ENCODE data around the gene PDE11A.

The PDE11A gene

DNA sequence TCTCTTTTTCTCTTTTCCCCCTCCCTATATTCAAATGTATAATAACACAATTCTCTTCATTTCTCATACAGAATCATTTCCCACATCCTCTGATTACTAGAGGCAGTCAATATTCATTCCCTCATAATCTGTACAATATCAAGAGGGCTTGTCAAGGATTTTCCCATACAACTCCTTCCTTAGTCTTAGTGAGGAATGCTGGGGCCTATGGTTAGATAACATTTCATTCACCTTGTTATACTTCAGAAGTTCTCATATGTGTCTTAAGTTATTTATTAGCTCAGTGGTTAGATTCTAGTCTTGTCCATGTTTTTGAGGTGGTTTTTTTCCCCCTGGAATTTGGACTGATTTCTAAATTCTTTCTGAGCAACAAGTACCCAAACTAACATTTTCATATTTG lies 289.5 kb downstream of the PDE11A start:
- TF ChIP-seq, protein P1, sequence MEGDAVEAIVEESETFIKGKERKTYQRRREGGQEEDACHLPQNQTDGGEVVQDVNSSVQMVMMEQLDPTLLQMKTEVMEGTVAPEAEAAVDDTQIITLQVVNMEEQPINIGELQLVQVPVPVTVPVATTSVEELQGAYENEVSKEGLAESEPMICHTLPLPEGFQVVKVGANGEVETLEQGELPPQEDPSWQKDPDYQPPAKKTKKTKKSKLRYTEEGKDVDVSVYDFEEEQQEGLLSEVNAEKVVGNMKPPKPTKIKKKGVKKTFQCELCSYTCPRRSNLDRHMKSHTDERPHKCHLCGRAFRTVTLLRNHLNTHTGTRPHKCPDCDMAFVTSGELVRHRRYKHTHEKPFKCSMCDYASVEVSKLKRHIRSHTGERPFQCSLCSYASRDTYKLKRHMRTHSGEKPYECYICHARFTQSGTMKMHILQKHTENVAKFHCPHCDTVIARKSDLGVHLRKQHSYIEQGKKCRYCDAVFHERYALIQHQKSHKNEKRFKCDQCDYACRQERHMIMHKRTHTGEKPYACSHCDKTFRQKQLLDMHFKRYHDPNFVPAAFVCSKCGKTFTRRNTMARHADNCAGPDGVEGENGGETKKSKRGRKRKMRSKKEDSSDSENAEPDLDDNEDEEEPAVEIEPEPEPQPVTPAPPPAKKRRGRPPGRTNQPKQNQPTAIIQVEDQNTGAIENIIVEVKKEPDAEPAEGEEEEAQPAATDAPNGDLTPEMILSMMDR (IDR thresholded peaks at IDR 0.05; ENCODE audit: extremely low read depth, insufficient read depth, missing control alignments), result no peak
- in situ Hi-C loops (cut with MboI; ENCODE audit: low pct_unique_long_range_greater_than_20kb, low sequenced_read_pairs, unreplicated experiment), result no loop called here
- DNase-seq (ENCODE audit: low spot score), result no peak

DNA sequence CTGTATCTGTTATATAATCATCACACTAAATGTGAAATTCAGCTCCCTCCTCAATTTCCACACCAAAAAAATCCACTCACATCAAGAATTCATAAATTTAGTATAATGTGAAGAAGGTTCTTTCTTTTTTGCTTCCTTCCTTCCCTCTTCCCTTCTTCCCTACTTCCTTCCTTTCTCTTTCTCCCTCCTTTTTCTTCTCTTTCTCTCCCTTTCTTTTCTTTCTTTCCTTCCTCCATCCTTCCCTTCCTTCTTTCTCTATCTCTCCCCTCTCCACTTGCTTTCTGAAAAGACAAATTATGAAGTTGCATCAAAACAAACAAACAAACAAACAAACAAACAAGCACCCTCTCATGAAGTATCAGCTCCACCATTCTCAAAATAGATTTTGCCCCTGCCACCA lies 290.0 kb downstream of the PDE11A start:
- in situ Hi-C loops (cut with MboI; ENCODE audit: low pct_unique_long_range_greater_than_20kb, low sequenced_read_pairs, unreplicated experiment), result no loop called here
- TF ChIP-seq, protein P1 (IDR thresholded peaks at IDR 0.05; ENCODE audit: extremely low read depth, insufficient read depth, missing control alignments), result no peak
- no peak for DNase-seq (ENCODE audit: low spot score)

DNA sequence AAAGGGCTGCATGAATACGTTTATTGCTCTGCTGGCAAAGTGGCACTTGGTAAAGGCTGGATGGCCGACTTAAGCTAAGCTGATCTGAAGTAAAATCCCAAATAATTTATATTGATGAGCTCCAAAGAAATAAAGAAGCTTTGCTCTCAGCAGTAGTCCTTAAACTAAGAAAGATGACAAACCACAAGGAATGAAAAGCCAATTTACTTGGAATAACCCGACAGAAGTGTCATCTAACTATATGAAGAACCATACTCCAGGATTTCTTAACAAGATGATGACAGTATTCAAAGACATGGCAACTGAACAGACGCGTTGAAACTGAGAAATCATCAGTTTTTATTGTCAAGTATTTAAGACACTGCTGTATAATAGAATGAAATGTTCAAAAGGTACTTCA lies 294.1 kb downstream of the PDE11A start:
- in situ Hi-C loops (cut with MboI; ENCODE audit: low pct_unique_long_range_greater_than_20kb, low sequenced_read_pairs, unreplicated experiment), result no loop called here
- DNase-seq (ENCODE audit: low spot score), result no peak
- TF ChIP-seq, protein P1 (IDR thresholded peaks at IDR 0.05; ENCODE audit: extremely low read depth, insufficient read depth, missing control alignments), result no peak

DNA sequence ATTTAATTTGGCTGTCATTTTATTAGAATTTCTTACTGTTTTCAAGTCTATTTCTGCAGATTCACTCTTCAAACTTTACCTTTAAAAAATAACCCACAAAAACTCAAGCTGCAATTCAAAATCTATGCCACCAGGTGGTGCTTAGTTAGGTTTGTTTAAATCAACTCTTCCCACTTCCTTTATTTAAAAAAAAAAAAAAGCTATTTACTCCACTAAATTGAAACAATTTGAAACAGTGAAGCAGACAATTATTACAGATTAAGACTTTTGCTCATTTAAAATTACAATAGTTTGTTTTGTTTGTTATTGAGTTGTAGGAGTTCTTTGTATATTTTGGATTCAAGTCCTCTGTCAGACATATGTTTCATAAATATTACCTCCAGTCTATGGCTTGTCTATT lies 300.0 kb downstream of the PDE11A start:
- TF ChIP-seq, protein P1 (IDR thresholded peaks at IDR 0.05; ENCODE audit: extremely low read depth, insufficient read depth, missing control alignments), result peak; percentile 47
- in situ Hi-C loops (cut with MboI; ENCODE audit: low pct_unique_long_range_greater_than_20kb, low sequenced_read_pairs, unreplicated experiment), result no loop called here
- DNase-seq (ENCODE audit: low spot score), result peak; percentile 18

DNA sequence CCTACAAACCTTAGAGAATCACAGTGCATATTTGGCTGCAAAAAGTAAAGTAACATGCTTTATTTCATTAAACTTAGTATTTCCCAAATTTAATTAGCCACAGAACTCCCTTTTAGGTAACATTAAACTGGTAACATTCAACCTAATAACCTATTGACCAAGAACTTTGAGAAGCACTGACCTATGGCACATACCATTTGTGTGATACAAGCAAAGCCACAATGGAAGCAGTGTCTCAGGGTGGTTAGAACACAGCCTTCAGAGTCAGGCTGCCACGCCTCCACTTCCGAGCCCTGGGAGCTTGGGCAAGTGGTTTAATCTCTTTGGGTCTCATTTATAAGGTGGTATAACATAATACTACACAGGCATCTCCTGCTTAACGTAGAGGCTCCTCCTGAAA lies 301.4 kb downstream of the PDE11A start:
- TF ChIP-seq, protein P1 (IDR thresholded peaks at IDR 0.05; ENCODE audit: extremely low read depth, insufficient read depth, missing control alignments), result no peak
- no peak for DNase-seq (ENCODE audit: low spot score)
- in situ Hi-C loops (cut with MboI; ENCODE audit: low pct_unique_long_range_greater_than_20kb, low sequenced_read_pairs, unreplicated experiment), result no loop called here

DNA sequence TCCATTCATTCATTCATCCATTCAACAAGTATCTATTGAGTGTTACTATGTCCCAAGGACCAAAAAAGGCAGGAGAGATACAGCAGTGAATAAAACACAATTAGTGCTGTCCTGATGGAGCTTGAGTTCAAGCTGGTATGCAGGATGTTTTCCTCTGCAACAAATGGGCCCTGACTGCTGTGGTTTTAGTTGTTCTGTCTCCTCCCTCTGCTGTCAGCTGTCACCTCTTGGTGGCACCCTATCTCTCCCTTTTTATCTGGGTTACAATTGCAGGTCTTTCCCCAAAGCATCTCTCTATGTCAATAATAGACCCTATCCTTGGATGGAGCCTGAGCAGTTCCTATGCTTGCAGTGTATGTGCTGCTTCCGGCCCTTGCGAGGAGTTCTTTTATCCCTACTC lies 304.8 kb downstream of the PDE11A start:
- no peak for DNase-seq (ENCODE audit: low spot score)
- in situ Hi-C loops (cut with MboI; ENCODE audit: low pct_unique_long_range_greater_than_20kb, low sequenced_read_pairs, unreplicated experiment), result no loop called here
- TF ChIP-seq, protein P1 (IDR thresholded peaks at IDR 0.05; ENCODE audit: extremely low read depth, insufficient read depth, missing control alignments), result no peak

DNA sequence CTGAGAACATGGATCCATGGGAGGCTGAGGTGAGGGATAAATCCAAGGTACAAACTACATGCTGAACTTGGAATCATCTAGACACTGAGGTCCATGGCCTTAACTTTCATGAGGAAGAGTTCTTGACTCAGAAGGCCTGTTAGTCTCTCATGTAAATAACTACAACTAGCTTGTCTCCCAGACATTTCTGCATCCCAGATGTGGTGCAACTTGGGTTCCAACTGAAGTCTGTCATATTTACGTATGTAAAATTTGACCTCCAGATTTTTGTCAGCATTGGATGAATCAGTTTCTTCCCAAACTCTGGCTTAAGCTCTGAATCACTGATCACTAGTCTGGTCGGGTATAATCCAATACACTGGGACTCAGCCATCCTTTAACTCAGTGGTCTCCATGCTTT lies 306.9 kb downstream of the PDE11A start:
- TF ChIP-seq, protein P1 (IDR thresholded peaks at IDR 0.05; ENCODE audit: extremely low read depth, insufficient read depth, missing control alignments), result no peak
- no peak for DNase-seq (ENCODE audit: low spot score)
- in situ Hi-C loops (cut with MboI; ENCODE audit: low pct_unique_long_range_greater_than_20kb, low sequenced_read_pairs, unreplicated experiment), result no loop called here

Measured in GM13977 (cell line).